ENCODE data around the gene PDGFRB.

Gene PDGFRB

DNA sequence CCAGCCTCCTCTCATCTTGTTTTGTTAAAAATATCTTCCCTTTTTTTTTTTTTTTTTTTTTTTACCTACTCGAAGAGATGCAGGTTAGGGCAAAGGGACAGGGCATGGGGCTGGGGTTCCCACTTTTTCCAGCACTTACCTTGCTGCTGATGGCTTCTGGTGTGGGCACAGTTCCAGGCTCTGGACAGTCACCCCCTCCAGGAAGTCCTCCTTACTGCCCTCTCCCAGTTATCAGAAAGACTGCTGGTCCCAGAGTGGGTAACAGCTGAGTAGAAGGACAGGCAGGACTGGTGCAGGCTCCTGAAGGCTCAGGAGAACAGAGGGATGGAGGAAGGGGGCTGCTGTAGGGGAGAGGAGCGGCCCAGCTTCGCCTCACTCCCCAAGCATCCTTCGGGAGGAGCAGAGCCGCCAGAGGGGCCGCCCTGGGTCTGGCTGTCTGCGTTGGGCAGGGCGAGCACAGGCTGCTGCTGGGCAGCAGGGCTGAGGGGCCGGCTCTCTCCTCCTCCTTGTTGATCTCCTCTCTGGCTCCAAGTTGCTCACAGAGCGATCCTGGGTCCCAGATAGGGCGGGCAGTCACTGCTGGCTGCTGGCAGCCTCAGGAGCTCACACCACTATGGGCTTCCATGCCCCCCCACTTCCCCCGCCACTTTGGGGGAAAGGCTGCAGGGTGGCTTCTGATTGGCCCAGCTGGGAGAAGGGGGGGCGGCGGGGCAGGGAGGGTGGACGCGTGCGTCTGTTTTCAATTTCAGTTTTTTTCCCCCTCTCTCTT is at the start of gene PDGFRB:
PDGFRB (minus strand) TSS at position 588 of the 769 bp plus-strand sequence. CDS start 18,798 bp downstream, outside the sequence.
- FAIRE-seq, result no peak
- DNase-seq (ENCODE audit: low spot score), result peak; percentile 90

DNA sequence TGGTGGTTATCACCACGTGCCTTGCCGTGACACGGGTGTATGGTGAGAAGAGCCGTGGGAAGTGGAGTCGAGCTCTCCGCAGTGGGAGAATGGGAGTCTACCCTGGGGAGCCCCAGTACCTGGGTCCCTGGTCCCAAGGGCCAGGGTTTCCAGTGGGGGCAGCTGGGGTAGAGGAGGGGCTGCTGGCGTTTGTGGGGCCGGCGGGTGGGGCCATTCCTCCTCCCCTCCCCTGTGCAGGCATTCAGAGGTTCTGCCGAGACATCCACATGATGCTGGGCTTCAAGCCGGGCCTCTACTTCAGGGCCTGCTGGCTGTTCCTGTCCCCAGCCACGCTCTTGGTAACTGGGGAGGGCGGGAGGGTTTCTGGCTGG is 48.9 kb upstream of the PDGFRB start:
- DNase-seq (ENCODE audit: low spot score) (no peak), FAIRE-seq (no peak)

DNA sequence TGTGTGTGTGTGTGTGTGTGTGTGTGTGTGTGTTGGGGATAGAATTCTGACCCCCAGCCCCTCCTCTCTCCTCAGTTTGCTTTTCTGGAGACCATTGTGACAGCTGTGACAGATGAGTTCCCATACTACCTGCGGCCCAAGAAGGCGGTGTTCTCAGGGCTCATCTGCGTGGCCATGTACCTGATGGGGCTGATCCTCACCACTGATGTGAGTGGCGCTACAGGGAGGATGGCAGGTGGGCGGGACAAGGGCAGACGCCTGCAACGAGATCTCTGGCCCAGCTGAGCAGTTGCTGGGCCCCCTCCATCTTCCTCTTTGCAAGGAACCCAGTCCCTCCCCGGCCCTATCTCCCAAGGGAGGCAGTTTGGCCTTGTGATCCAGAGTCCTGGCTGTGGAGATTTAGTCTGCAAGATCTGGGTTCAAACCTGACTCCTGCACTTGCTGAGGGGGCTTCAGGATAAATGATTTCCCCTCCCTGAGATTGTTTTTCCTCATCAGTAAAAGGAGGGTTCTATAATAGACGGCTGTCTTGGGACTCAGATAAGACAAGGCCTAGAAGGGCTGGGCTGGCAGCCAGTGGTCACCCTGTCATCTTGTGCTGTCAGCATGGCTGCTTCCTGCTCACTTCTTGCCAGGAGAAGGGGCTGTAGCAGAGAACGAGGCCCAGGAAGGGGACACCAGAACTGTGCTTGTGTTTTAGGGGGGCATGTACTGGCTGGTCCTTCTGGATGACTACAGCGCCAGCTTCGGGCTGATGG is 48.4 kb upstream of the PDGFRB start:
- no peak for FAIRE-seq
- no peak for DNase-seq (ENCODE audit: low spot score)

DNA sequence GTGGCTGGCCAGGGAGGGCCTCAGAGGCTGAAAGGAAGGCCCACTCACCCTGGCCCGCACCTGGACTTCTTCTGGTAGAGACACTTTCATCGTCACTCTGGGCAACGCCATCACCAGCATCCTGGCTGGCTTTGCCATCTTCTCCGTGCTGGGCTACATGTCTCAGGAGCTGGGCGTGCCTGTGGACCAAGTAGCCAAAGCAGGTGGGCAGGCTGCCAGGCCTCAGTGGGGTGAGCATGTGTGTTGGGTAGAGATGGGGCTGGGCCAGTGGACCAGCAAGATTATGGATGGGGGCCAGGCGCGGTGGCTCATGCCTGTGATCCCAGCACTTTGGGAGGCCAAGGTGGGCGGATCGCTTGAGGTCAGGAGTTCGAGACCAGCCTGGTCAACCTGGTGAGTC is 46.9 kb upstream of the PDGFRB start:
- no peak for DNase-seq (ENCODE audit: low spot score)
- FAIRE-seq, result no peak

DNA sequence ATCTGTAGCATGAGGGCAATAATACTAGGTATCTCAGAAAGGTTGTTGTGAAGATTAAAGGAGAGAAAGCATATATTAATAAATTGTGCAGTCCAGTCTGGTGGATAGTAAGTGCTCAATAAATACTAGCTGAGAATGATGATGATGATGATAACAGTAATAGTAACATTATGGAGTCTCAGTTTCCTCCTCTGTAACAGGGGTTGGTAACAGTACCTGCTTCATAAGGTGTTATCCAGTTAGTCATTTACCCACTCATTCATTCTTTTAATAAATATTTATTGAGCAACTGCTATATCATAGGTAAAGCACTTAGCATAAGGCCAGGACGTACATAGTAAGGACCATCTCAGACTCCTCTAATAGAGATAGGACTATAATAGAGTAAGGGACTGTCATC is 41.8 kb upstream of the PDGFRB start:
- FAIRE-seq (no peak), DNase-seq (ENCODE audit: low spot score) (no peak)

DNA sequence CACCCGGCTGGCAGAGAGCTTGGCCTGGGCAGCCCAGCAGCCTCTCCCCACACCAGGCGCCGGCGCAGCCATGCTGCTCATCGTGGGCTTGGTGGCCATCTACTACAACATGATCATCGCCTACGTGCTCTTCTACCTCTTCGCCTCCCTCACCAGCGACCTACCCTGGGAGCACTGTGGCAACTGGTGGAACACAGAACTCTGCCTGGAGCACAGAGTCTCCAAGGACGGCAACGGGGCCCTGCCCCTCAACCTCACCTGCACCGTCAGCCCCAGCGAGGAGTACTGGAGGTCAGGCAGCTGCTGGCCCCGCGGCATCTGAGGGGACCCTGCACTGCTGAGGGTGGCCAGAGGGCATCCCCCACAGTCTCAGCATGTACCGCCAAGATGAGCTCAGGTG is 41.3 kb upstream of the PDGFRB start:
- no peak for DNase-seq (ENCODE audit: low spot score)
- FAIRE-seq, result no peak

DNA sequence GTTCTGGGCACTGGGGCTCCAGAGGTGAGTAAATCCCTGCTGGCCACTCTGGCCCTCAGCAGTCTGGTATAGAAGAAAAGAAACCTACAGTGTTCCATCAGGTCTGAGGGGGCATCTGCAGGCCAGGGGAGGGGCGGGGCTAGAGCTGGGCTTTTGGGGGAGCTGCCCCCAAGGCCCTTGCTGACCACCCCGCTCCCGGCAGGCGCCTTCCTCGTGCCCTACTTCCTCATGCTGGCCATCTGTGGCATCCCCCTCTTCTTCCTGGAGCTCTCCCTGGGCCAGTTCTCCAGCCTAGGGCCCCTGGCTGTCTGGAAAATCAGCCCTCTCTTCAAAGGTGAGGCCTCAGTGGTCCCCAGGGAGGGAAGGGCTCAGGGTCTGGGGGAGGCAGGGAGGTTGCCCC is 40.9 kb upstream of the PDGFRB start:
- FAIRE-seq (no peak), DNase-seq (ENCODE audit: low spot score) (no peak)

DNA sequence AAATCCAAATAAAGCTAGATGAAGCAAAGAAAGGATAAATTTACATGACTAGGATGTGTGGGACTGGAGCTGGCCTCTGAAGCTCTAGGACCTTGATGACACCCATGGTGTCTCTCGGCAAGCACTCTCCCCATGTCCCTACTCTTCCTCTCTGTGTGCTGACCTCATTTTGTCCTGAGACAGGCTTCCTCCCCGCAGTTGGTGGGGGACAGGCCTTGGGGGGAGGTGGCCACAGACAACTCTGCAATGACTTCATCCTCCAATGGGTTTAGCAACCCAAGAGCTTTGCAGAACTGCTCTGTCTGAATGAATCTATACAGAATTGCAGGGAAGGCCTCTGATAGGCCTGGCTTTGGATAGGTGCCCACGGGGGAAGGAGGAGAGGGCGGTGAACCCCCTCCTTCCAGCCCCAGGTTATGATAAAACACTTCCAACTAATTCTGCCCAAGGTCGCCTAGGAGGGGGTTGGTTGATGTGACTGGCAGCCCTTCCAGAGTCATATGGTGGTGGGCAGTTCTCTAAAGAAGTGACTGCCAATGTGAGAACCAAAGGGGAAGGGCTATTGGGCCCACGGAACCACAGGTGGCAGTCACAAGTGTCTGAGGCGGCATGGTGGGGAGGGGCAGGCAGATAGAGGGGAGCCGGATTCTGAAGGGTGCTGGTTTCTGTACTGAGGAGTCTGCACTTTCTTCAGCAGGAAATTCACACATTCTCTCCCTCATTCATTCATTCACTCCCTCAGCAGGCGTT is 40.3 kb upstream of the PDGFRB start:
- FAIRE-seq, result no peak
- no peak for DNase-seq (ENCODE audit: low spot score)

DNA sequence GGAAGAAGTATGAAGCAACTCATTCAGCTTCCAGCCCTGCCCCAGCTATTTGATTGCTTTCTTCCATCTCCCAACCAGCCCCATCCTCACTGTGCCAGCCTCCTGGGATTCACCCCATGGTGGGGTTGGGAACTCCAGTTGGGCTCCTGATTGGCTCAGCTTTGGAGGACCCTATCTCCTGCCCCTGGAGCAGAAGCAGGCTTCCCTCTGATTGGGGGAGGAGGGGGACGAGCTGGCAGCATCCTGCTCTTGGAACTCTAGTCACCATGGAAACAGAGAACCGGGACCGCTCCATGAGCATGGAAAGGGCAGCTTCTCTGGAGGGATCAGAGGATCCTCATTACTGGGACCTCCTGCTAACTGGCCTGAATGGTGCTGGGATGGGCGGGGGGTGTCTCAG is 36.8 kb upstream of the PDGFRB start:
- FAIRE-seq, result peak; percentile 9
- no peak for DNase-seq (ENCODE audit: low spot score)

DNA sequence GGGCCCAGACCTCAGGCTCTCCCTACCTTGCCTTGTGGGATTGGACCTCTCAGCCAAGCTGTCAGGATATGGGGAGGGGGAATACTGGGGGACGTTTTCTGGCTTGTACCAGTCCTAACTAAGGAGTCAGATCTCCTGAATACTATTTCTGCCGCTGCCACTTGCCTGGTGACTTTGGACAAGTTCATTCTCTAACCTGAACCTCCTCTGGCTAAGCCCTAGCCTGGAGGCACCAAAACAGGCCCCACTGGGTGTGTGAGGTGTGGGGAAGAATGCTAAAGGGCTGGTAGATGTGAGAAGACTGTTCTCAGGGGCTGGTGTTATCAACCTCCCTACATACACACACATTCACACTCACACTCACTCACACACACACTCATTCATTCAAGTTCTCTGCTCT is 35.3 kb upstream of the PDGFRB start:
- DNase-seq (ENCODE audit: low spot score), result no peak

DNA sequence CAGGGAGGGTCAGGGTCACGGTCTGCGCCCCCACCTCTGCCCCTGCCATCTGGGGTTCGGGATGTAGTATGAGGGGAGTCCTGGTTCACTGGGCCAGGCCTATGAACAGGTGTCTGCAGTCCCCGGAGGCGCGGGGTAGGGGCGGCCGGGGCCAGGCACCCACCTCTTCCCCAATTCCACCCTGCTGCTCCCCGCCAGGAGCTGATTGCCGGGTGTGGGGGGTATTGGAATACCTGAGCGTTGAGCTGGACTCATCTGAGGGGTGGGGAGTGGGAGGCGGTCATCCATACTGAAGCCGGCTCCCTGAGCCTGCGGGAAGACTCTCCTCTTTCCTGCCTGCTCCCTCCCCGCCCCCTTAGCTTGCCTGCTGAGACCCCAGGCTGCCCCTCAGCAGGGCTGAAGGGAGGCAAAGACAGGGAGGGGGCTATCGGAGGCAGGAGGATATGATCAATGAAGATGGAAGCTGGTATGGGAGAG is 34.9 kb upstream of the PDGFRB start:
- no peak for FAIRE-seq
- no peak for DNase-seq (ENCODE audit: low spot score)

More for the DNA sequence above, 35.3 kb upstream of the PDGFRB start:
- no peak for FAIRE-seq

DNA sequence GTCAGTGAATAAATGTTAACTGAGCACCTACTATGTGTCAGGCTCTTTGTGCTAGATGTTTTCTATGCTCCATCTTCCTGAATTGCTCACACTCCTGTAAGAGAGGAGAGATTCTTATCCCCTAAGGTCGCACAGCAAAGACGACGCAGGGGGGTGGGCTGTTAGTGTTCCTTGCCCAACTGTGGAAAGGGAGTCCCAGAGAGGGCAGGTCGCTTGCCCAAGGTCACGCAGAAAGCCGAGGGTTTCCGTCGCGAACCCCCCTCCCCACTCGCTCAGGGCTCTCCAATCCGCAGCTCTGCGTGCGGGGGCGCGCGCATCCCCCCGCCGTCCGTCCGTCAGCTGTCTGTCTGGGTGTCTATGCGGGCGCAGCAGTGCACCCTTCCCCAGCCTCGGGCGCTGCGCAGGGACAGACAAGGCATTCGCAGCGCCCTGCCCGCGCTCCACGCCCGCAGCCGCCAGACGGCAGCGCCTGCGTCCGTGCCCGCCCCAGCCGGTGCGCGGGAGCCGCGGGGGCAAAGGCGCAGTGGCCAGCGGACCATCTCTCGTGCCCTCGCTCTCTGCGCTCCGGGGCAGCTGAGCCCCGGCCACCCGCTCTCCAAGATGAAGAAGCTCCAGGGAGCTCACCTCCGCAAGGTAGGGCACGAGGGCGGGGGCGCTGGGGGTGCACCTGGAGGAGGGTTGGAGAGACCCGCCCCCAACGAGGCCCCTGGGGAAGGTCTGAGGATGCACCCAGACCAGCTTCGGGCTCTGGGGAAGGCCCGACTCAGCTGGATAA is 34.3 kb upstream of the PDGFRB start, which contains the start of gene SLC6A7:
SLC6A7 (plus strand) TSS at position 335 of the 775 bp plus-strand sequence; CDS start at position 601, 266 bp downstream.
- no peak for DNase-seq (ENCODE audit: low spot score)
- no peak for FAIRE-seq

DNA sequence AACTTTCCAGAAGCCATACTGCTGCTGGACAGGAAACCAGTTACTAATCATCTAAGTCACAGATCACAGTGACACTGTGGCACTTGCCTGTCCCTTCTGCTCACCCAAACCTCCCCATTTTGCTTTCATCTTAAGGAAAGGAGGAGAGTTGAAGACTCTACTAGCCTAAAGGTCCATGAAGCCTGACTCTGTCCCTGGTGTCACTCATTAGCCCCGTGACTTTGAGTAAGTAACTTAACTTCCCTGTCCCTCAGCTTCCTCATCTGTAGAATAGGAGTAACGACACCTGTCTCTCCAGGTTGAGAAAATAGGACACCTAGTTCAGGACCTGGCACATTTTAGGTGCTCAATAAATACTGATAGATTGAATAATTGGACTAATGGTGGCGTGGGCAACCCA is 33.7 kb upstream of the PDGFRB start:
- no peak for DNase-seq (ENCODE audit: low spot score)

DNA sequence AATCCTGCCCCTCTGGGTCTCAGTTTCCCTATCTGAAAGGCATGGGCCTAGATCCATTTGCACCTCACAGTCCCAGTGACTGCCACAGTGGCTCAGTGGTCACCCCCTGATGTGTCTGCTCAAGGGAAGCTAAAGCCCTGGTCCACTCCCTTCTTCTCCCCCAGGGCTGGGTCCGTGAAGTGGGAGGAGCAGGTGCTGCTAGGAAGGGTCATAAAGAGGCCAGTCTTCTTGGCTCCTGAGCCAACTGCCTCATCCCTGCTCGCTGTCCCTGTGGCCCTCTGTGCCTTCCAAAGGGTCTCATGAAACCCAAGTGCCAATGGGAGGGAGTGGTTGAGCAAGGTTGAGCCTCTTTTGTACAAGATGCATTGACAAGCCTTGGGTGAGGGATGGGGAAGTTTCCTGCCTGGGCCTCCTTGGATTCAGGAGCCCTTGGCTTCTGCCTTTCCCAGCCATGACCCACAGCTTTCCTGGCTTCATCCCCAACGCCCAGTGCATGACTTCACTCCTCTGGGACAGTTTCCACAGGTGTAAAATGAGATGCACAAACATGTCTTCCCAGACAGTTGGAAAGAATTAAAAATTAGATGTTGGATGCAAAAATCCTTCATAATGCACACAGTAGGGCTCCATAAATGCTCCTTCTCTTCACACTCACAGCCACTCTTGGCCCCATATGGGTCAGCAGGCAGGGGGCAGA is 32.6 kb upstream of the PDGFRB start:
- FAIRE-seq (no peak), DNase-seq (ENCODE audit: low spot score) (no peak)

More for the DNA sequence above, 33.7 kb upstream of the PDGFRB start:
- FAIRE-seq, result no peak

DNA sequence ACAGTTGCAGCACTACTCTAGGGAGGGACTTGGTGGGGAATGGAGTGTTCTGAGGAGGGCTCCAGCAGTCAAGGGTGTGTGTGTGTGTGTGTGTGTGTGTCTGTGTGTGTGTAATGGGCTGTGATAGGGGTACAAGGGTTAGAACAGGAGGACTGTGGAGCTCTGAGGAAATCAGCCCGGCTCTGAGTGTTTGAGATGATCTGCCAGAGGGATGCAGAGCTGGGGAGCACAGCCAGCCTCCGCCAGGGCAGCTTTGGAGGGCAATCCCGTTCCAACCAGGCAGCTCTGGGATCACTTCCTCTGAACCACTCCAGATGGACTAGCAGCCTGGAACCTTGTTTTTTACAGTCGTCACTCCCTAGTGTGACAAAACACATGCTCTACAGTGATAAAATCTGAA is 31.3 kb upstream of the PDGFRB start:
- FAIRE-seq (no peak), DNase-seq (ENCODE audit: low spot score) (no peak)

DNA sequence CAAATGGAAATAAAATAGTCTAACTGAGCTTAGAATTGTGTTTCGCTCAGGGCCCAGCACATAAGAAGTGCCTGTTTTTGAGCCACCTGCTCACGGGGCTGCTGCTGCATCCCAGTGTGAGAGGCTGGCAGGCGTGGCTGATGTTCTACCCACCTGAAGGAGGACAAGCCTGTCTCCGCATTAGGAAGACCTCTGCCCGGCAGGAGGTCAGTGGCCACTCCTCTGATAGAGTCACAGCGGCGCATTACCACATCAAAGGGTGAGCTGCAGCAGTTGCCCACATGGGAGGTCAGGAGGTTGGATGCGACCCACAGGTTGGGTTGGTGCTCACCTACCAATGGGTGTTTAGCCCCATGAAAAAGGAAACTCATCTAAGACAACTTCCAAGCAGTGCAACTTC is 30.5 kb upstream of the PDGFRB start:
- FAIRE-seq (no peak), DNase-seq (ENCODE audit: low spot score) (no peak)

DNA sequence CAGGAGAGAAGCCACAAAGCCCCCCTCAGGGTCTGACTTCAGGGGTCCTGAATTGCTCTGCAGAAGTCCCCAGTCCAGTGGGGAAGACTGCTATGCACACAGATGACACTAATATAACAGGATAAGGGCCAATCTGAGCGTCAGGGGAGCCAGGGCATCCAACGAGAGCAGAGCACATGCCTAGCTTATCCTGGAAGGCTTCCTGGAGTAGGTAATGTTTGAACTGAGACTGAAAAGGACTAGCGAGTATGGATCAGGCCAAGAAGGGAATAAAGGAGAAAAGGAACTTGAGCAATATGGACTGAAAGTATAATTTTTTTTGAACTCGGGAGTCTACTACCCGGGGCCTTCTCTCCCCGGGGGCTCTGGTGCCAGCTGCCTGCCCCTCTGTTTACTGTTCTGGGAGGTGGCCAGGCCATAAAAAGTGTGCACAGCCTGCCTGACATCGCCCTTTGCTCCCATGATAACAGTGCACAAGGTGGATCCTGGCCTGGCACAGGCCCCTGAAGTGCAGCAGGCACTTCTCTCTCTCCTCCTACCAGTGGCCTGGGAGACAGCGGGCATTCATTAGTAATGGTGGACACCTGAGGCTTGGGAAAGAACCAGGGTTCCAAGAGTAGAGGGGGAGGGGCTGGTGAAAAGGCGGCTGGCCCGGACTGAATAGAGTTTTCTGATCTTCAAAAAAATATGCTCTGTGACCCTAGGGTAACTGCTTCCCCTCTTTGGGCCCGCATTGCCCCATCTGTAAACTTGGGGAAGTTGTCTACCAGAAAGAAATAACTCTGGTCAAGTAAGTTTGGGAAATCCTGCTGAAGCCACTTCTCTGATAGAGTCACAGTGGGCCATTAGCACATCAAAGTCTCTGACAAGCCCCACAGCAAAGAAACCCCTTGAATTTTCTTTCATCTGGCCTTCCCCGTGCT is 29.6 kb upstream of the PDGFRB start:
- FAIRE-seq, result no peak
- DNase-seq (ENCODE audit: low spot score), result no peak

DNA sequence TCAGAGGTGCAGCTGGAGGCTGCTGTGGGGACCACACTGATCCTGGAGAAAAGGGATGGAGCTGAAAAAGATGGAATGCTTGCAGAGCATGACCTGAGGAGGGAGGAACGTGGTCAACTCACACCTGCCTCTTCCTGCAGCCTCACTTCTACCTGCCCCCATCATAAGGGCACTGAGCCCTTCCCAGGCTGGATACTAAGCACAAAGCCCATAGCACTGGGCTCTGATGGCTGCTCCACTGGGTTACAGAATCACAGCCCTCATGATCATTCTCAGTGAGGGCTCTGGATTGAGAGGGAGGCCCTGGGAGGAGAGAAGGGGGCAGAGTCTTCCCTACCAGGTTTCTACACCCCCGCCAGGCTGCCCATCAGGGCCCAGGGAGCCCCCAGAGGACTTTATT is 28.4 kb upstream of the PDGFRB start:
- FAIRE-seq (no peak), DNase-seq (ENCODE audit: low spot score) (no peak)

DNA sequence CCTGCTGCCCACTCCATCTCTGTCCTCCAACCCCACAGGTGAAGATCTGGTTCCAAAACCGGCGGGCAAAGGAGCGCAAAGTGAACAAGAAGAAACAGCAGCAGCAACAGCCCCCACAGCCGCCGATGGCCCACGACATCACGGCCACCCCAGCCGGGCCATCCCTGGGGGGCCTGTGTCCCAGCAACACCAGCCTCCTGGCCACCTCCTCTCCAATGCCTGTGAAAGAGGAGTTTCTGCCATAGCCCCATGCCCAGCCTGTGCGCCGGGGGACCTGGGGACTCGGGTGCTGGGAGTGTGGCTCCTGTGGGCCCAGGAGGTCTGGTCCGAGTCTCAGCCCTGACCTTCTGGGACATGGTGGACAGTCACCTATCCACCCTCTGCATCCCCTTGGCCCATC is 27.8 kb upstream of the PDGFRB start:
- DNase-seq (ENCODE audit: low spot score), result no peak
- no peak for FAIRE-seq
